ENCODE results near the gene CEP250.
"Not testable (repeated sequence)": the region's sequence is repeated elsewhere in the genome, so short reads cannot be mapped to it uniquely, and the experiment has no call there.

The CEP250 gene

DNA sequence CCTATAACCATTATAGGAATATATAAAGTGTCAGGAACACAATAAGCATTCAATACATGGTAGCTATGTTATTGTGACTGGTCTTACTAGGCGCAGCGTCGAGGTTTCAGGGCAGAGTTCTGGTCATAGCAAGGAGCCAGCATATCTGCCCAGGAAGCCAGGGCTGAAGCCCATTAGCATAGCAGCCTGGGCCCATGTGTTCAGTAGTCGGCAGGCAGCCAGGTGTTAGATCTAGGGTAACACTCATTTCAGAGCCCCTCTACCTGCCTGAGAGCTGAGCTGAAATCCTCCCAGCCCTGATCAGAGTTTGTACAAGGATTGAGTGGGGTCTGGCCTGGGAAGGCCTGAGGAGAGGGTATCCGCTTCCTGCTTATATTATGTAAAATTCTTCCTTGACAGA is 41.9 kb downstream of the CEP250 start:
- no peak for FAIRE-seq

DNA sequence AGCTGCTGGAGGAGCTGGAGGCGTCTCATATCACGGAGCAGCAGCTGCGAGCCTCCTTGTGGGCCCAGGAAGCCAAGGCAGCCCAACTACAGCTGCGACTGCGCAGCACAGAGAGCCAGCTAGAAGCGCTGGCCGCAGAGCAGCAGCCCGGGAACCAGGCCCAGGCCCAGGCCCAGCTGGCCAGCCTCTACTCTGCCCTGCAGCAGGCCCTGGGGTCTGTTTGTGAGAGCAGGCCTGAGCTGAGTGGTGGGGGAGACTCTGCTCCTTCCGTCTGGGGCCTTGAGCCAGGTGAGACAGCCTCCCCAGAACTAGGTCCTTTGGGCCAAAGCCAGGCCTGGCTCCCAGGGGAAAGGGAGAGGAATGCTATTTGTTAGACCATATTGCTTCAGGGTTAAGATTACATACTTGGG is 42.4 kb downstream of the CEP250 start:
- FAIRE-seq = no peak

GRCh38 chr20:35499271-35499670 is 43.9 kb downstream of the CEP250 start:
- no peak for FAIRE-seq

GRCh38 chr20:35502352-35502751 is 47.0 kb downstream of the CEP250 start:
- FAIRE-seq = no peak

GRCh38 chr20:35503281-35503680 is 47.9 kb downstream of the CEP250 start:
- no peak for FAIRE-seq

GRCh38 chr20:35503841-35504561 is 48.6 kb downstream of the CEP250 start:
- FAIRE-seq = no peak

GRCh38 chr20:35504751-35505150 is 49.4 kb downstream of the CEP250 start:
- no peak for FAIRE-seq

DNA sequence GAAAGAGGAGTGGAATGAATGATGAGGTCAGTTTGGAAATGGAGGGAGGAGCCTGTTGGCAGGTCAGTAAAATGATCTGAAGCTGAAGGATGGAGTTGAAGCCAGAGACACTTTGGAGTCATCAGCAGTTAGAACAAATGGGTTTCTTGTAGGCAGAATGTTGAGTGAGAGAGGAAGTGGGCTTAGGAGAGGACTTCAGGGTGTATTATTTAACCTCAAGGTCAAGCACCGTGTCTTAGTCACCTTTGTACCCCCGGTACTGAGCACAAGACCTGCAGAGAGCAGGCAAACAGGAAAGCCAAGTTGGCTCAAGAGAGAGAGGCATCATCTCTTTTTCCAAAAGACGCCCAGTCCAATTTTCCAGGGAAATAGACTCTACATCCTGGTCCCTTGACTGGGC is 50.8 kb downstream of the CEP250 start:
- no peak for FAIRE-seq

- no peak for FAIRE-seq
Measured at GRCh38 chr20:35506872-35507638, 51.7 kb downstream of the CEP250 start.

- no peak for FAIRE-seq
Measured at GRCh38 chr20:35508493-35509218, 53.3 kb downstream of the CEP250 start.

- no peak for FAIRE-seq
Measured at GRCh38 chr20:35510951-35511735, 55.7 kb downstream of the CEP250 start.

DNA sequence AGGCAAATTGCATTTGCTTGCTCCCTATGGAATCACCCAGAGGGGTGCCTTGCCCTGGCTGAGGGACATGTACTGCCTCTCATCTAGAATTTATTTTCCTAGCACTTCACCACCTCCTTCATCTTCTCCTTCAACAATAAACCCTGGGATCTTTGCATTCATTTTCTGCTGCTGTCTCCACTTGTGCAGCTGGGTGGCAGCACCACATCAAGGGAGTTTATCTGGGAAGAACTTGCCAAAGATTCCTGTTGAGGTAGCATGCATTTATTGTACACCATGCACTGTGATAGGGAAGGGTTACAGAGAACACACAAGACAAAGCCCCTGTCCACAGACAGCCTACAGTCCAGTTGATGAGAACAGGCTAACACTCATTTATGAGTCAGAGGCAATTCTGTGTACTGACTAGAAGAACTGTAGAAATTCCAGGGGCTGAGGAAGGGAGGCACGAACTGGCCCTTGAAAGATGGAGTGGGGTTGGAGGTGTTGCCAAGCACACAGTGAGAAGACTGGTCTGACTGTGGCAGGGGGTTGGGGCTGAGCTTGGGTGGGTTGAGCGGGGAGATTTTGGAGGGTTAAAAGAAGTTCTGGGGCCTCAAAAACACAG is 56.5 kb downstream of the CEP250 start:
- peak; percentile 89 for FAIRE-seq

DNA sequence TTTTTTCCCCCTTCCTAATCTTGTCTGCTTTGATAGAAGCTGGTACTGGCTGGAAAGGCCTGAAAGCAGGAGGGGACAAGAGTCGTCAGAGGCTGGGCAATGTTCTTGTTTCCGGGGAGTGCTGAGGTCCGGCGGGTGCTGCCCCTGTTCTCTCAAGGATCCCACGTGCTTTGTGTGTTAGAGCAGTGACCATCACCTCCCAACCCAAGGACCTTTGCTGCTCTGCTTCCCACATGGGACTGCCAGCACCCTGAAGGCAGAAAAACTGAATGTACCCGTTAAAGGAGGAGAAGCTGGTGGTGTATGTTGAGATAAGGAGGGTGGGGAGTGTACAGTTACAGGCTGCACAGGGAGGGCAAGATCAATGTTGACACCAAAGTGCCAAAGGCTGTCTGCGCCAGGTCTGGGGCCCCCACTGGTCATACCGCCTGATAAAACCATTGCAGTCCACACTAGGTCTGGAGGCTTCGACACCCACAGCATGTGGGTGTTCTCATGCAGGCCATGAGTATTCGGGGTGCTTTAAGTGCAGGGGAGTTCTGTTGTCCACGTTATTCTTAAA is 59.1 kb downstream of the CEP250 start:
- FAIRE-seq = no peak

GRCh38 chr20:35515341-35515740 is 59.9 kb downstream of the CEP250 start:
- FAIRE-seq = no peak

GRCh38 chr20:35515949-35516645 is 60.7 kb downstream of the CEP250 start:
- FAIRE-seq = no peak

DNA sequence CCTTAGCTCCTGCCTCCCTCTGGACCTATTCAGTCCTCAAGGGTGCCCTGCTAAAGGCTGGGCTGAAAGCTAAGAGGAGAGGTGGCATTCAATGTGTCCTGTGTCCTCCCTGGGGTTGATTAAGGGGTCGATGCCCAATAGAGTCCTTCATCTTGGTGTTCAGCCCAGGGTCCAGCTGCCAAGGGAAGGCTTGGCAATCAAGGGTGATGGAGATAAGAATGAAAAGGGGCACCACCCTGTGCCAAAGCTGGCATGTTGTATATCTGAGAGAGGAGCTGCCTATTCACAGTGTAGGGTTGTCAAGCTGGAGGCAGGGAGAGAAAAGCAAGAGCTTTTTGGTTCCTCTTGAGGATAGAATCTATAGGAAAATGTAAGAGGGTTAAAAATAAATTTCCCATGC is 61.7 kb downstream of the CEP250 start:
- no peak for FAIRE-seq

- not testable (repeated sequence) for FAIRE-seq
Measured at GRCh38 chr20:35517767-35518166, 62.4 kb downstream of the CEP250 start.

DNA sequence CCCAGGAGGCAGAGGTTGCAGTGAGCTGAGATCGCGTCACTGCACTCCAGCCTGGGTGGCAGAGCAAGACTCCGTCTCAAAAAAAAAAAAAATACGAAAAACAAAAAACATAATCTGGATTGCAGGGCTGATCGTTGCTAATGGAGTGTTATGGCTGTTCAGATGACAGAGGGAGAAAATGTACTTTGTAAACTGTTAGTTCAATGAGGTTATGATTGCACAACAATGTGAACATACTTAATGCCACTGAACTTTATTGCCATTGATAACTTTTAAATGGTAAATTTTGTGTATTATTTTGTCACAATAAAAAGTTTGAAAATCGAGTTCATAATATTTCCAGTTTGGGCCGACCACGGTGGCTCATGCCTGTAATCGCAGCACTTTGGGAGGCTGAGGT is 63.6 kb downstream of the CEP250 start:
- FAIRE-seq = no peak

DNA sequence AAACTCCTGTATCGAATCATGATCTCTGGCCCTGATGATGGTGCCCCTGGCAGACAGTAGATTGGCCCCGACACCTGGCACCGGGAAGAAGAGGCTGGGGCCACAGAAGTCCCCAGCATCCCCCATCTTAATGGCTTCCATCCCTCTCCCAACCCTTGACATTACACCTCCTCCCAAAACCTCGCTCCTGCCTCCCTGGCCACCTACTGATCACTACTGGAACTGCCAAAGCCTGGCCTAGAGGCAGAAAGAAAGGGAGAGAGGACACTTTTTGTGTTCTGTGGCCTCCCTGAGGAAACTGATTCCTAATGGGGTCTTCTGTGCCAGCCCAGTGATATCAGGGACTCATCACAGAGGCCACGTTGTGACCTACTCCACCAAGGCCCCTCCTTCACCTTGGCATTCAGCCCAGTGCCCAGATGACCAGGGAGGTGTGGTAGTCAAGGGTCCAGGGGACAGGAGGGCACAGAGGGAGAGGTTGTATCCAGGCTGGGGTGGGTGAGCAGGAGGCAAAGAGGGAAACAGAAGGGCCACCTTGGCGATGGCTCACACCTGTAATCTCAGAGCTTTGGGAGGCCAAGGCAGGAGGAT is 68.0 kb downstream of the CEP250 start:
- no peak for FAIRE-seq

GRCh38 chr20:35525639-35526038 is 70.2 kb downstream of the CEP250 start:
- no peak for FAIRE-seq

GRCh38 chr20:35527122-35527769 is 71.8 kb downstream of the CEP250 start:
- FAIRE-seq = no peak
